ENCODE data around the gene DLX1. TPM values are rescaled to one million over a fixed set of nuclear protein-coding genes. Genes with fewer than 3 reads are reported as not detected.

DLX1 gene
- total RNA-seq, 4 donors from 2014 or later: 0.17 to 0.83 (median 0.23) TPM; not detected in 1

DNA sequence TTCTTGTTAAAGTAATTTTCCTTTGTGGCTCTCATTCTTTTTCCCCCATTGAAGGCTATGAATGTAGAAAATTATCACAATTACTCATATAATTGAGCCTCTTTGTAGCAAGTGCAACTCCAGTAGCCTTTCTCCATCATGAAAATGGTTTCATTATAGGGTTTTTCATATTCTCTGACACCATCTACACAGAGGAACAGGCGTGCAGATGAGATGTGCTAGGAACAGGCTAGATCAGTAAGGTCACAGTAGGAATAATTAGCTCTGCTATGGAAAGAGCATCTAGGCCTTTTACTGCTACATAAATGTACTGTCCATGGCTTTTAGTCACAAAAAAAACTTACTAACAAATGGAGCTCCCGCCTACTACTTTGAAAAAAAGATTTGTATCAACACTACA is 12.6 kb upstream of the DLX1 start:
- Histone ChIP-seq H3K27me3 (no peaks in the 10 kb centered on the region), H3K36me3 (no peaks in the 10 kb centered on the region), H3K4me1 (no peaks in the 10 kb centered on the region), H3K27ac (replicated peaks in 1 of 4) (no peak overlapping the region), H3K9me3 (no peaks in the 10 kb centered on the region), H3K4me3 (no peak overlapping the region)
- intact Hi-C loops (cut with DNase I): no loop called here
- TF ChIP-seq EP300 (IDR thresholded peaks at IDR 0.05) (no peak), POLR2A (IDR thresholded peaks at IDR 0.05; ENCODE audit: low read depth) (no peak), POLR2AphosphoS5 (IDR thresholded peaks at IDR 0.05) (no peak)
- TF ChIP-seq, protein P1, sequence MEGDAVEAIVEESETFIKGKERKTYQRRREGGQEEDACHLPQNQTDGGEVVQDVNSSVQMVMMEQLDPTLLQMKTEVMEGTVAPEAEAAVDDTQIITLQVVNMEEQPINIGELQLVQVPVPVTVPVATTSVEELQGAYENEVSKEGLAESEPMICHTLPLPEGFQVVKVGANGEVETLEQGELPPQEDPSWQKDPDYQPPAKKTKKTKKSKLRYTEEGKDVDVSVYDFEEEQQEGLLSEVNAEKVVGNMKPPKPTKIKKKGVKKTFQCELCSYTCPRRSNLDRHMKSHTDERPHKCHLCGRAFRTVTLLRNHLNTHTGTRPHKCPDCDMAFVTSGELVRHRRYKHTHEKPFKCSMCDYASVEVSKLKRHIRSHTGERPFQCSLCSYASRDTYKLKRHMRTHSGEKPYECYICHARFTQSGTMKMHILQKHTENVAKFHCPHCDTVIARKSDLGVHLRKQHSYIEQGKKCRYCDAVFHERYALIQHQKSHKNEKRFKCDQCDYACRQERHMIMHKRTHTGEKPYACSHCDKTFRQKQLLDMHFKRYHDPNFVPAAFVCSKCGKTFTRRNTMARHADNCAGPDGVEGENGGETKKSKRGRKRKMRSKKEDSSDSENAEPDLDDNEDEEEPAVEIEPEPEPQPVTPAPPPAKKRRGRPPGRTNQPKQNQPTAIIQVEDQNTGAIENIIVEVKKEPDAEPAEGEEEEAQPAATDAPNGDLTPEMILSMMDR (IDR thresholded peaks at IDR 0.05): no peak
- DNase-seq (ENCODE audit: extremely low spot score): no peak
- WGBS: 91% methylated on average over 2 of the region's 2 CpGs

DNA sequence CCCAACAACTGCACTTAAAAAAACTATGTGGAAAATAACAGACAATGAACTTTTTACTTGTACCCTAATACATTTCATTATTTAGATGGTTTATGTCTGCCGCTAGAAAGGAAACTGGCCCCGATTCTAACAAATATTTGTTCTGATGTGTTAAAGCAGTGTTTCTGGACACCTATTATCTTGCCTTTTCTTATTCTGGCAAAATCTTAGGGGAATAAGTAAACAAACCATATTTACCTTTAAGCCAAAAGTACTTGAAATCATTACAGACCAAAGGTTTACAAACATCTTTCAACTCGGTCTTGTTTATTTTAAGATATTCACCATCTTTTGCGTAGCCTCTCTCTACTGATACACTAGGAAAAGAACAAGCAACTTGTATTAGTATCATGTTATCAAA is 11.8 kb upstream of the DLX1 start:
- no peak for DNase-seq (ENCODE audit: extremely low spot score)
- TF ChIP-seq POLR2AphosphoS5 (IDR thresholded peaks at IDR 0.05) (no peak), EP300 (IDR thresholded peaks at IDR 0.05) (no peak), POLR2A (IDR thresholded peaks at IDR 0.05; ENCODE audit: low read depth) (no peak)
- TF ChIP-seq, protein P1 (IDR thresholded peaks at IDR 0.05): no peak
- Histone ChIP-seq H3K9me3 (no peaks in the 10 kb centered on the region), H3K4me1 (no peaks in the 10 kb centered on the region), H3K36me3 (no peaks in the 10 kb centered on the region), H3K27ac (replicated peaks in 1 of 4) (no peak overlapping the region), H3K27me3 (no peaks in the 10 kb centered on the region), H3K4me3 (no peak overlapping the region)
- intact Hi-C loops (cut with DNase I): no loop called here
- 96% methylated on average over 4 of the region's 4 CpGs for WGBS

DNA sequence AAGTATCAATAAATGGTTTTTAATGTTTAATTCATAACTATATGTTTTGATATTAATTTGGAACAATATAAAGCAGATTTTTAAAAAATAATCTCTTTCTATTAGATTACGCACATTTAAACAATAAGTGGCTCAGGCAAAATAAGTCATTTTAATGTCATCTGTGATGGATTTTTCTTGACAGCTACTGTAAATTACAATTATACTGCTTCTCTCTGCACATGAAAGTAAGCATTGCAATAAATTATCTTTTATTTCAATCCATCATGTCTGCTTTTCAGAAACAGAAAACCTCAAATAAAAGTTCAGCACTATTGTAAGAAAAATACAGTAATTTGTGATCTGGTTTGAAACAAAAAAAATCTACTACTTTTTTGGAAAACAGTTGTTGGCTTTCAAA is 11.1 kb upstream of the DLX1 start:
- WGBS: 98% methylated on average over 1 of the region's 1 CpG
- Histone ChIP-seq H3K36me3 (no peaks in the 10 kb centered on the region), H3K4me3 (no peak overlapping the region), H3K9me3 (no peaks in the 10 kb centered on the region), H3K27me3 (no peaks in the 10 kb centered on the region), H3K4me1 (no peaks in the 10 kb centered on the region), H3K27ac (replicated peaks in 1 of 4) (no peak overlapping the region)
- TF ChIP-seq POLR2A (IDR thresholded peaks at IDR 0.05; ENCODE audit: low read depth) (no peak), POLR2AphosphoS5 (IDR thresholded peaks at IDR 0.05) (no peak), EP300 (IDR thresholded peaks at IDR 0.05) (no peak)
- TF ChIP-seq, protein P1 (IDR thresholded peaks at IDR 0.05): no peak
- intact Hi-C loops (cut with DNase I): no loop called here
- DNase-seq (ENCODE audit: extremely low spot score): no peak

DNA sequence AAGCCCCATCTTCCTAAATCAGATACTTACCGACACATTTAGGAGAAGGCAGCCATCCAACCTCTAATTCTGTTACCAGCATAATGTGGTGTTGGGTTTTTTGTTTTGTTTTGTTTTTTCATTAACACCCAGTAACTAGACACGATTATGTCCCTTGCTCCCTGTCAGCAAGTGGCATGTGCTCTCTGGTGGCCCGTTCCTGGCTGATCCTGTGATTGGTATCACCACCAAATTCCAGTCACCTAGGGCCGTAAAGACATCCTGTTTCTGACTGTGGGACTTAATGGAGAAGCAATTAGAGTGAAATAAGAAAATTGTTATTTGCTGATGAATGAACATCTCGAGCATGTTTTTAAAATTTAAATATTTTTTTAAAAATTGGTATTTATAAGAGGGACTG is 5.9 kb upstream of the DLX1 start:
- Histone ChIP-seq H3K27me3 (peaks cover 16 to 50% (median 42%) of the 10 kb centered on the region in 4 donors), H3K9me3 (no peaks in the 10 kb centered on the region), H3K36me3 (no peaks in the 10 kb centered on the region), H3K4me1 (peaks cover 5 to 26% (median 17%) of the 10 kb centered on the region in 4 donors), H3K27ac (replicated peaks in 1 of 4) (no peak overlapping the region), H3K4me3 (no peak overlapping the region)
- WGBS: 88% methylated on average over 5 of the region's 5 CpGs
- TF ChIP-seq, protein P1 (IDR thresholded peaks at IDR 0.05): no peak
- TF ChIP-seq POLR2AphosphoS5 (IDR thresholded peaks at IDR 0.05): no peak
- no peak for TF ChIP-seq POLR2A (IDR thresholded peaks at IDR 0.05; ENCODE audit: low read depth)
- no peak for TF ChIP-seq EP300 (IDR thresholded peaks at IDR 0.05)
- DNase-seq (ENCODE audit: extremely low spot score): no peak
- intact Hi-C loops (cut with DNase I): no loop called here

All from esophagus muscularis mucosa (tissue), 4 donors.